ENCODE measurements around the gene DYSF.

The DYSF gene

DNA sequence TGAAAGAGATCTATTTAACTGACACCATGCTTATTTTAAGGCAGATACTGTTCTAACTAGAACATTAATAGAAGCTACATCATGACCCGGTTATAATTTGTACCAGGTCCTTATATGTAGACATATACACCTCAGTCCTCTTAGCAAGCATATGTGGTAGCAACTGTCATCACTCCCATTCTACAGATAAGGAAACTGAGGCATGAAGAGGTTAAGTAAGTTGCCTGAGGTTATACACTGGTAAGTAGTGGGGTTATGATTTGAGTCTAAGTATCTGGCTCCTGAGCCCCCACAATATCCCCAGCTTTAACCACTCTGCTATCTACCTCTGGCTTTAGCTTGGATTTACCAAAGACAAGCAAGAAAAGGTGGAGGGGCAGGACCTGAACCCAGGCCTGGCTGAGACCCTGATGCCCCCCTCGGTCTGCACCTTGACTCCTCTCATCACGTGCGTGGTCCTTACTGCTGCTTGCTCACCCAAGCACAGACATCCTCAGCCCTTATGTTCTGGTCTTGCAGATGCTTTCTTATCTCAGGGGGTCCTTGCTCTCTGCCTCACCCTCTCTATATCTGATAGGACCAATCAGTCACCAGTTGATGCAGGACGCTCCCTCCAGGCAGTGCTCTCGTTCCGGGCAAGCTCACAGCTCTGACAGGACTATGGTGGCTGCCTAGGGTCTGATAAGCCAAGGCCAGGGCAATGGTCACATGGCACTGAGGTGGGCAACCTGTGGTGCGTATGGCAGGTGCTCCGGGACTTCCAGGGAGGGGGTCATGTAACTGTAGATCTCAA is 4.0 kb downstream of the DYSF start:
- DNase-seq = no peak

- no peak for DNase-seq
Observed at GRCh38 chr2:71457923-71458322, 4.6 kb downstream of the DYSF start.

DNA sequence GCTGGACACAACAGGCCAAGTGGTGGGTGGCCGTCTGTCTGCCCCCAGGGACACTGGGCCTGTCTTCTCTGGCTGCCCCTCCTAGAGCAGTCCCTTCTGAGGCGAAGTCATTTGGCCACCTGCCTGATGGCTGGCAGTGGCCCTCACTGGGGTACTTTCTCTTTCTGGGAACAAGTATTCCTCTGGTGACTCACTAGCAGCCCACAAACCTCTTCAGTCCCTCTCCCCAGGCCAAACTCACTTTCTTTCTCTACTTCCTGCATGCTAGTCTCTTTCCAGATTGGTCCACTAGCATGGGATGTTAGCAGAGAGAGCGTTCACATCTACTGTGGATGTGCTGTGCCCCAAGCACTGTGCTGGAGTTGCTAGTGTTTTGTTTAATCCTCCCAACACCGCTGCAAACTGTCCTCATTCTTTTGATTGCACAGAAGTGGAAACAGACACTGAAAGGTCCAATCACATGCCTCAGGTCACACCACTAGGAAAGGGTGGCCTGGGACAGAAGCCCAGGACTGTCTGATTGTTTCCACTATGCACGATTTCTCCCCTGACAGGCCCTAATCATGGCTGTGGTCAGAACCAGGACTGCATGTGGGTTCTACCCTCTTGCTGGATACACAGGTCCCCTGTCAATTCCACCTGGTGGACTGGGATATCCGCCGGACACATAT is 5.2 kb downstream of the DYSF start:
- DNase-seq = no peak

DNA sequence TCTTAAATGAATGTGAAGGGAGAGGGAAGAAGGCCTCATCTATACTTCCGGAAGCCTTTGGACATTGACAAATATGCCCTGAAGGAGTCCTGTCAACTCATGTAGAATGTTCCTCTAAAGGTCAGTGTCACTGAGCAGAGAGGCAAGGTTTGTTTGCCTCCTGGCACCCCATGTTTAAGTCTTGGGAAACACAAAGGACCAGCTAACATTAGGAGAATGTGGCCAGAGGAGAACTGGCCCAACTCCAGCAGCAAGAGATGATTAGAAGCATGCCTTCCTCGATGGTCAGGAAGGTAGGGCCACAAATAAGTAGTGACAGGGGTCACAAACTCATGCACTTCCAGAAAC is 5.7 kb downstream of the DYSF start:
- DNase-seq = no peak

DNA sequence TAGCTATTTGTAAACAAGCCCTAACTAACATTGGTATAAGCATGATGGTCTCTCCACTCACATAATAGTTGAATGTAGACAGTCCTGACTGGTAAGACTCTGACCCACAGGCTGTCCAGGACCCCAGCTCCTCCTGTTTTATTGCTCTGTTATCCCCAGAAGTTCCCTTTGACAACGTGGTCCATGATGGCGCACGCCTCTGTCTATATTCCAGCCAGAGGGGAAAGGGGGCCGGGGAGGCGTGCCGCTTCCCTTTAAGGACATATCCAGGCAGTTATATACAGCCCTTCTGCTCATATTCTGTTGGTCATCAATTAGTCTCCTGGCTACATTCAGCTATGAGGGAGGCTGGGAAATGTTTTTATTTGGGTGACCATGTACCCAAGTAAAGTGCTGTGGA is 6.7 kb downstream of the DYSF start:
- no peak for DNase-seq

- DNase-seq = no peak
Observed at GRCh38 chr2:71460595-71461303, 7.4 kb downstream of the DYSF start.

GRCh38 chr2:71461304-71461671 is 7.9 kb downstream of the DYSF start:
- no peak for DNase-seq

- no peak for DNase-seq
Observed at GRCh38 chr2:71462056-71462605, 8.8 kb downstream of the DYSF start.

- DNase-seq = no peak
Observed at GRCh38 chr2:71462641-71463341, 9.4 kb downstream of the DYSF start.

- DNase-seq = peak; percentile 14
Observed at GRCh38 chr2:71463342-71463654, 9.9 kb downstream of the DYSF start.

GRCh38 chr2:71464389-71464788 is 11.0 kb downstream of the DYSF start:
- DNase-seq = peak; percentile 17

DNA sequence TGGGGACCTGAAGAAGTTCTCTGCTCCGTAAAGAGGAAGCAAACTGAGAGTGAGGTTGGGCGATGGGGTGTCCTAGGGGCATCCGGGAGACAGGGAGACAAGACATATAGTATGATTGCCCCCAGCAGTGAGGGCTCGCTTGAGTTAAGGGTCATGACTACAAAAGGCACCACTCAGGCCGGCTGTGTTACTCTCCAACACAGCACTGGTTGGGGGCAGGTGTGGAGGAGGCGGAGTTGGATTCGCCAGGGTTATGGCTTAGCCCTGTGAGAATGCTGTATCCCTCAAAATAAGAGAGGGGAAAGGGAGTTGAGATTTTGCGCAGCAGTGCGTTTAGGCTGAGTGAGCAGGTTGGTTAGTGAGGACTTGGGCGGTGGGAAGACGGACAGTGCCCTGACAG is 12.0 kb downstream of the DYSF start:
- DNase-seq = no peak

DNA sequence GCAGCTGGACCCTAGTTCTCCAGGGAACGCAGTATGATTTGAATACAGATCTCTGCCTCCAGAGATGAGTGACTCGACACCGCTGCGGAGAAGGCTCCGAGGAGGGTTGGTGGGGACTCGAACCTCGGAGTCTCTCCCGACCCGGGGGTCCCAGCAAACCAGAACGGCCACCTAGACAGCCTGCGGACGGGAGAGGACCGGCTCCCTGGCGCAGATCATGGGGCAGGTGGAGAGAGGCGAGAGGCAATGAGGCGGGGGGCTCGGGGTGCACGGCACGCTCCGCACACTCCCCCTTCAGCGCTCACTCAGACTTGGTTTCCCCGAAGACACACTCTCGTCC is 12.6 kb downstream of the DYSF start:
- DNase-seq = no peak

GRCh38 chr2:71466301-71467179 is 13.2 kb downstream of the DYSF start:
- no peak for DNase-seq

DNA sequence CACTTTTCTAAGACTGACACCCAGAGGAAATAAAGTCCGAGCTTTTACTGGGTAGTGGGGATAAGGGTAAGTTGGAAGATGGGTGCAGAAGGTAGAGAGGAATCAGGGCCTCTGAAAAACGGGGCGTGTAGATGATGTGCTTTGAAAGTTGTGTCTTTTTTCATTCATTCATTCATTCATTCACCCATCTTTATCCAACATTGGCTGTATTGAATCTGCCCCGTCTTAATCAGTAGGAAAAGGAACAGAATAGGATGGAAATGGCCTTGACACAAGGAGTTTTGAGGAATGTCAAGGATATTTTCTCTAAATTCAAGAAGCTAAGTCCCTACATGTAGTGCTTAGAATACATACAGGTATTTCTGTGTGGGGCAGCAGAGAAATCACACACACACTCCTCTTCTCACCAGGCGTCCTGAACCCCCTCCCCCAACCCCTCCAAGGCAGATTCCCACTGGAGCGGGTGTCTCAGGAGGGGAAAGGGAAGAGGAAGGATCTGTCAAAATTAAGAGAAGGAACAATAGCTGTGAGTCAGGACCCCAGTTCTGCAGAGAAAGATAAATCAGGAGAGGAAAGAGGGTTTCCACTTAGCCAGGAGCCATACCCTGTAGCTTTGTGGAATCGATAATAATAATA is 13.9 kb downstream of the DYSF start:
- DNase-seq = no peak

DNA sequence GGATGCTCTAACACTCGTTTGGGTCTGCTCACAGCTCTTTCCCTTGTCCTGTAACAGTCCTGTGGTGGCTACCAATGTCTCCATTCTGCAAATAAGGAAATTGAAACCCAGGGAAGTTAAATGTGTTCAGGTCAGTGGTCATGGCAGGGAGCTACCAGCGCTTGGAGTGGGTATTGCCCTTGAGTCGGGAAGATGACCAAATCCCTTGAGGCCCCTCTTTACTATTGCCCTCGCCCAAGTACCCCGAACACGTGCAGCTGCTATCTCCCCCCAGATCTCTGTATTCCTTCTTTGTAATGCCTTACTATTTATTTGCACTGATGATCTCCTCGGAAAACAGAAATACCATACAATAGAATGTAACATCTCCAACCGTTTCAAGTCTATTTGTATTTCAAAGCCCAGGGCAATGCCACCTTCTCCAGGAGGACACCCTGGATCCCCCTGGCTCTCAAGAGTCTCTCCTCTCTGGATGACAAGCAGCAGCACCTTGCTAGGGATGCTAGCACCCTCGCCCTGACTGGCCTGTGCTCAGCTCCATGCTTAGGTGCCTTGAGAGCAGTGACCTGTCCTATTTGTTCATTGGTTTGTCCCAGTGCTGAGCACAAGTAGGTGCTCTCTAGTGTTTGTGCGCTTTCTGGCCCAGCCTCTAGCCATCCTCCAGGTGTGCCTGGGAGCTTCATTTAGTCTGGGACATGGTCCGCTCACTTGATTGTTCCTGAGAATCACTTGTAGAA is 15.1 kb downstream of the DYSF start:
- no peak for DNase-seq

DNA sequence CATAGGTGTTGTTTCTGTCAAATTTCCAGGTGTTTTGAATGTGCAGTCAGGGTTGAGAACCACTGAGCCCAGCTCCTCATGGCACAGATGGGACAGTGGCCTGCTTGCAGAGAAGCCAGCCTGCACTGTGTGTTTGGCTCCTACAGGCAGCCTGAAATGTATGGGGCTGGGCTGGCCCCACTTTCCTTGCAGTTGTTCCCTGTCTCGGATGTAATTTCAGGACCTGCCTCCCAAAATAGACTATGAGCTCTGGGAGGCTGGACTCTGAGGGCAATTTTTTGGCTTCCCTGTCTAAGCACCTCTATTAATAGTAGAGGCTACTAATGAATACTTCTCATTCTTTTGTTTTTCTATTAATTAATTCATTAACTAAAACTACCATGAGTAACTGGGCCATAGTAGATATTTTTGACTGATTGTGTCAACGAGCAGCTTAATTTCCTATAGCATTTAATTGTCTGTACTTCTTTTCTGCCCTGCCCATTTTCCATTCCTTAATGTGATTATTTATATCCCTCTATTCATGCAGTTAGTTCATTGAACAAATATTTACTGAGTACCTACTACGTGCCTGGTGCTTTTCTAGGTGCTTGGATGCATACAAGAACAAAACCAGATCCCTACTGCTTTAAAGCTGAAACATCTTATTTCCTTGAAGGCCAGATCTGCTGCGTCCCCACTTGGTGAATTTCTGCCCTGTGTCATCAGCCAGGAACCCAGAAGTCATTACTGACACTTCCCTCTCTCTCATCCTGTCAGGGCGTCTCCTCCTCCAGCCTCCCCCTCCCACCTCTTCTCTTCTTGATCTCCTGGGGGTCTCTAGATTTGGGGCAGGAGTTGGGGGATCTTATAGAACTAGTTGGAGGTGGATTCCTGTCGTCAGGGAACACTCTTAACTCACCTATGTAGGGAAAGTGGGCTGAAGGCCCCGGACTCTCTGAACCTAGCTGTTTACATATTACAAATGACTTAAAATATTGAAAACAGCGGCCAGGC is 16.3 kb downstream of the DYSF start:
- DNase-seq = no peak

DNA sequence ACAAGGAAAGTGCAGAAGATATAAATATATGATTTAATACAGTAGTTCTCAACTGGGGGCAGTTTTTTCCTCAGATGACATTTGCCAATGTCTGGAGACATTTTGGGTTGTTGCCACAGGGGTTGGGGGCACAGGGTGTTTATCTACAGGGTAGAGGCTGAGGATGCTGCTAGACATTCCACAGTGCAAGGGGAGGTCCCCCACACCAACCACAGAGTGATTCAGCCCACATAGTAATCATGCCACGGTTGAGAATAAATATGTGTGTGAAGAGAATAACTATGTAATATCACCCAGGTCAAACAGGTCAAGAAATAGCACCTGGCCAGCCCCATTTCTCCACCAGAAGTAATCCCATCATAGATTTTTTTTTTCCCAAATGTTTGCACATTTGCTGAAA is 17.9 kb downstream of the DYSF start:
- DNase-seq = no peak

DNA sequence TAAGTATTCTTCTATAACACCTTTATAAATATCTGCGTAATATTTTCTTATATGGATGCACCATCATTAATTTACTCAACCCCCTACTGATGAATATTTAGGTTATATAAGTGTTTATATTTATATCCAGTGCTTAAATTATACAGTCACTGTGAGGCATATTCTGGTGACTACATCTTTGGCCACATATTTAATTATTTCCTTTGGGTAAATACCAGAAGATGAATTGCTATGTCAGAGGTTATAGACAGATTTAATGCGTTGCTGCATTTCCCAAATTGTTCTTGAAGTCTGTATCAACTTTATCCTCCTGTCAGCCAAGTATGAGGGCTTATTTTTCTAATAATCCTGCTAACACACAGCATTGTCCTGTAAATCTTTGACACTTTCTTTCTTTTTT is 18.7 kb downstream of the DYSF start:
- DNase-seq = no peak

Measured in stimulated activated CD8-positive, alpha-beta memory T cell treated with anti-CD3 and anti-CD28 coated beads, Interleukin-4, amount 100 ng/mL, for 48 hours (primary cell).